ENCODE results near the gene ZNF565. TPM values are rescaled to one million over a fixed set of nuclear protein-coding genes. Genes with fewer than 3 reads are reported as not detected.
A peak's percentile ranks its signal among the peaks of the same experiment; 100 is the strongest.

ZNF565 gene
- total RNA-seq, 1 donor, result 6.9 TPM

- H3K4me1 ChIP-seq (ENCODE audit: insufficient read depth, low read length), result peaks cover 19% of the 10 kb centered on the region
- H3K4me3 ChIP-seq (ENCODE audit: insufficient read depth, low read length), result peak overlapping the region; percentile 100
- peak; percentile 99 for DNase-seq (ENCODE audit: insufficient read length, low spot score, missing footprints)
- no peak for TF ChIP-seq CTCF (IDR thresholded peaks at IDR 0.05; ENCODE audit: extremely low read depth, low read depth, low read length)
- no peaks in the 10 kb centered on the region for H3K27me3 ChIP-seq (ENCODE audit: insufficient read depth, low read length)
- no peaks in the 10 kb centered on the region for H3K9me3 ChIP-seq (ENCODE audit: low read depth, low read length)
- H3K4me2 ChIP-seq (ENCODE audit: insufficient read depth, low read length), result peak overlapping the region; percentile 98
- peaks cover 23% of the 10 kb centered on the region for H4K20me1 ChIP-seq (ENCODE audit: insufficient read depth, low read length)
- H3K79me2 ChIP-seq (ENCODE audit: insufficient read depth, low read length), result peaks cover 43% of the 10 kb centered on the region
- H3K36me3 ChIP-seq (ENCODE audit: insufficient read depth, low read length), result peaks cover 38% of the 10 kb centered on the region
- H3K27ac ChIP-seq (ENCODE audit: low read depth, low read length), result no peak overlapping the region
- H2AFZ ChIP-seq (ENCODE audit: low read length), result no peak overlapping the region
These were observed 73.2 kb downstream of the ZNF565 start for GRCh38 chr19:36141039-36141927.

GRCh38 chr19:36140304-36141038, 74.0 kb downstream of the ZNF565 start:
- Histone ChIP-seq H3K4me2 (ENCODE audit: insufficient read depth, low read length) (peak overlapping the region; percentile 98), H3K79me2 (ENCODE audit: insufficient read depth, low read length) (peaks cover 36% of the 10 kb centered on the region), H3K9me3 (ENCODE audit: low read depth, low read length) (no peaks in the 10 kb centered on the region), H3K4me1 (ENCODE audit: insufficient read depth, low read length) (peaks cover 19% of the 10 kb centered on the region), H3K27me3 (ENCODE audit: insufficient read depth, low read length) (no peaks in the 10 kb centered on the region), H3K36me3 (ENCODE audit: insufficient read depth, low read length) (peaks cover 30% of the 10 kb centered on the region), H2AFZ (ENCODE audit: low read length) (peak overlapping the region; percentile 82), H3K4me3 (ENCODE audit: insufficient read depth, low read length) (peak overlapping the region; percentile 100), H4K20me1 (ENCODE audit: insufficient read depth, low read length) (peaks cover 23% of the 10 kb centered on the region), H3K27ac (ENCODE audit: low read depth, low read length) (peak overlapping the region; percentile 93)
- TF ChIP-seq CTCF (IDR thresholded peaks at IDR 0.05; ENCODE audit: extremely low read depth, low read depth, low read length), result no peak
- peak; percentile 96 for DNase-seq (ENCODE audit: insufficient read length, low spot score, missing footprints)

DNA sequence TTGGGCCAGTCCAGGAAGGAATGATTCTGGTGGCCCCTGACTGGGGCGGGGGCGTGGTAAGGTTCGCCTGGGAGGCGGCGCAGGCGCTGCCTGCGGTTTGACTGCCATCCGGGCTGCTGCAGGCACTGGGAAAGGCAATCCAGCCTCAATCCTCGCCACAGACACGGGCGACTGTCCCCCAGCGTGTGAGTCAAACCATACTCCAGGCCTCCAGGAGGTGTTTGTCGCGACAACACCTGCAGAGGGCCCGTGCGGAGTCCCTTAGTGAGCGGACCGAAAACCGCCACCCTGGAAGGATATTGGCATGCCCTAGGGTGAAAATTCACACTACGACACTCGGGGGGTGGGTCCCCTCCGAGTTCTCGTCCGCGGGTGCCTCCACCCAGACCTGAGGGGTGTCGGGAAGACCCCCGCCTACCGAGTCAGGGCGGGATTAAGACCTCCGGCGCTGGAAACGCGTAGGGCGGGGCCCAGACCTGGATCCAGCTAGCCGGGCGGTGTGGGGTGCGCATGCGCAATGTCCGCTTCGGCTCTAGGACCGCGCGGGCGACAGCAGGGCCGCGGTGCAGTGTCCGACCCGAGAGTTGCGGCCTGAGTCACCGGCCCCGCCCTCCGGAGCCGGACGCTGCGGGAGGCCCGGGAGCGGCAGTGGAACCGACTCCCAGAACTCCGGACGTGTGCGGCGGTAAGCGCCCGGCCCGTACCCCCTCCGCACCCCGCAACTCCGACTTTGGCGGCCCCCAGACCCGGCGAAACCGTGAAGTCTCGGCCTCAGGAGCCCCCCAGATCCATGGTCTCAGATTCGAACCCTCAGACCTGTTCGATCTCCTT, 74.8 kb downstream of the ZNF565 start, which contains the start of gene CAPNS1:
TSS of gene CAPNS1 (plus strand) at position 594 of the 831 bp plus-strand sequence. CDS start 946 bp downstream, outside the sequence.
- no peaks in the 10 kb centered on the region for H3K27me3 ChIP-seq (ENCODE audit: insufficient read depth, low read length)
- H3K9me3 ChIP-seq (ENCODE audit: low read depth, low read length), result no peaks in the 10 kb centered on the region
- H3K4me1 ChIP-seq (ENCODE audit: insufficient read depth, low read length), result peaks cover 19% of the 10 kb centered on the region
- TF ChIP-seq CTCF (IDR thresholded peaks at IDR 0.05; ENCODE audit: extremely low read depth, low read depth, low read length), result no peak
- peaks cover 22% of the 10 kb centered on the region for H3K36me3 ChIP-seq (ENCODE audit: insufficient read depth, low read length)
- H3K4me3 ChIP-seq (ENCODE audit: insufficient read depth, low read length), result peak within 1 kb of the TSS; percentile 100
- peaks cover 23% of the 10 kb centered on the region for H4K20me1 ChIP-seq (ENCODE audit: insufficient read depth, low read length)
- DNase-seq (ENCODE audit: insufficient read length, low spot score, missing footprints), result peak; percentile 100
- peak within 1 kb of the TSS; percentile 96 for H2AFZ ChIP-seq (ENCODE audit: low read length)
- H3K4me2 ChIP-seq (ENCODE audit: insufficient read depth, low read length), result peak within 1 kb of the TSS; percentile 98
- H3K27ac ChIP-seq (ENCODE audit: low read depth, low read length), result peak within 1 kb of the TSS; percentile 93
- H3K79me2 ChIP-seq (ENCODE audit: insufficient read depth, low read length), result peaks cover 33% of the 10 kb centered on the region
